Measurements from ENCODE around the gene LGALS3BP.
A peak's percentile ranks its signal among the peaks of the same experiment; 100 is the strongest.
"Not testable (repeated sequence)": the region's sequence is repeated elsewhere in the genome, so short reads cannot be mapped to it uniquely, and the experiment has no call there.

The LGALS3BP gene

DNA sequence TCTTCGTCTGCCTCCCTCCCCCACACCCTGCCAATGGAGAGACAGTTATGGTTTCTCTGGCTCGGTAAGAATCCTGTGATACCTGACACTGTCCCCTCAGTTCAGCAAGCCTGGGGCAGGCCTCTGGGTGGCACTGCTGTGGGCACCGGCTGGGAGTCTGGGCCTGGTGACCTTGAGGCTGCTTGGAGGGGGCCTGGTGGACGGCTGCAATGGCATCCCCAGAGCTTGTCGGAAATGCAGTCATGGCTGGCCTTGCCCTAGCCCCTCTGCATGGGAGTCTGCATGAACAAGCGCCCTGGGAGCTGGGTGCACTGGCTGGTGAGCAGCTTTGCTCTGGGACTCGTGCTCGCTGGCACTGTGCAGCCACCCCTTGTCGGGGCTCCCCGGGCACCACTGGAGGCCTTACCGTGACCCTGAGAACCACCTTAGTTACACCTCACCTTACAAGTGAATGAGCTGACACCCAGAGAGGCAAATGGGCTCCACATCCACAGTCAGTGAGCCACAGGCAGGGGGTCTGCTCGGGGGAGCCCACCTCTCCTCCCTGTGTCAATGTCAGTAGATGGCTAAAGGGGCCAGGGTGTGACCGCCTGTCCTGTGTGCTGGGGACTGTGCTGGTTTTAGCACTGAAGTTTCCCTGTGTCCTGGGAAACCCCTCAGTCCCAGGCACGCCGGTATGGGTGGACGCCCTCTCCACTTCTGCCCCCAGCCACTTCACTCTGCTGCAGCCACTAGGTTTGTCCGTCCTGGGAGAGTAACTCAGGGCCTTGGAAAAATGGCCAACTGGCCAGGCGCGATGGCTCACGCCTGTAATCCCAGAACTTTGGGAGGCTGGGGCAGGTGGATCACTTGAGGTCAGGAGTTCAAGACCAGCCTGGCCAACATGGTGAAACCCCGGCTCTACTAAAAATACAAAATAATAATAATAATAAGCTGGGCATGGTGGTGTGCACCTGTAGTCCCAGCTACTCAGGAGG is 1.4 kb downstream of the LGALS3BP start:
- DNase-seq, result no peak

DNA sequence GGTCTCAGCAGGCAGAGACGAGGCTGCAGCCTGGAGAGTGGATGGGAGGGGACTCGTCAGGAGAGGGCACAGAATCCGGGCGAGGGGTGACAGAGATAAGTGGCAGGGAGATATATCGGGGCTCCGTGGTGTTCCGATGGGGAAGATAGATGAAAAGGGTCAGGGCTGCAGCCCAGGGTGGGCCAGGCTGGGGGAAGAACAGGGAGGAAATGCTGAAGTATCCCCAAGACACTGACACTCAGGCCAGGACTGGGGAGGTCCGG is 2.1 kb downstream of the LGALS3BP start:
- DNase-seq, result no peak

DNA sequence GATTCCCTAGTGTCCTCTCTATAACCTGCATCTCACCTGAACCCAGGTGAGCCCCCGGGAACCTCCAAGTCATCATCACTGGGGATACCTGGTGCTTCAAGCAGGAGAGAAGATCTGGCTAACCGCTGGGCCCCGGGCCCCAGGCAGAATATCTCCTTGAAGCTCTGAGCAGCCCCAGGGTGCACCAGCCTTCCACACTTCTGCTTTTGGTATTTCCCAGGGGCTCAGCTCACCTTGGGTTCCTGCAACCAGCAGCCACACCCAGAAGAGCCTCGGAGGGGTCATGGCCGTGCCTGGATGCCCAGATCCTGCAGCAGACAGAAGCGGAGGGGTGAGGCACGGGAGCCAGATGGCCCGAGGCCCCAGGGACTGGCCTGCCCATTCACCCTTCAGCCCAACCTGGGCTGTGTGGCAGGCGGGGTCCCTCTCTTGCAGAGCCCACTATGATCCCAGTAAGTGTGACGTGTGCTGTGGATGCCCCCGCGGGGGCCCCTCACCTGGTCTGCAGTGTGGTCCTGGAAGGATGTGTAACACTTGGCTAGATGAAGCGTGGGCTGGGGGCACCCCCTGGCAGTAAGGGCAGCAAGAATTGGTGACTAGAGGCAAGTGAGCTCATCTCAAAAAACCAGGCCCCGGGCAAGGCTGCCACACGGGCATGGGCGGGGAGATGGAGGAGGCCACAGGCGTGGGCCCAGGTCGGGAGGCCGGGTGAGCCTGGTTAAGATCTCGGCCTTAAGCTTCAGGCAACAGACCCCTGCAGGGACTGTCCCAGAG is 2.6 kb downstream of the LGALS3BP start:
- DNase-seq, result no peak

DNA sequence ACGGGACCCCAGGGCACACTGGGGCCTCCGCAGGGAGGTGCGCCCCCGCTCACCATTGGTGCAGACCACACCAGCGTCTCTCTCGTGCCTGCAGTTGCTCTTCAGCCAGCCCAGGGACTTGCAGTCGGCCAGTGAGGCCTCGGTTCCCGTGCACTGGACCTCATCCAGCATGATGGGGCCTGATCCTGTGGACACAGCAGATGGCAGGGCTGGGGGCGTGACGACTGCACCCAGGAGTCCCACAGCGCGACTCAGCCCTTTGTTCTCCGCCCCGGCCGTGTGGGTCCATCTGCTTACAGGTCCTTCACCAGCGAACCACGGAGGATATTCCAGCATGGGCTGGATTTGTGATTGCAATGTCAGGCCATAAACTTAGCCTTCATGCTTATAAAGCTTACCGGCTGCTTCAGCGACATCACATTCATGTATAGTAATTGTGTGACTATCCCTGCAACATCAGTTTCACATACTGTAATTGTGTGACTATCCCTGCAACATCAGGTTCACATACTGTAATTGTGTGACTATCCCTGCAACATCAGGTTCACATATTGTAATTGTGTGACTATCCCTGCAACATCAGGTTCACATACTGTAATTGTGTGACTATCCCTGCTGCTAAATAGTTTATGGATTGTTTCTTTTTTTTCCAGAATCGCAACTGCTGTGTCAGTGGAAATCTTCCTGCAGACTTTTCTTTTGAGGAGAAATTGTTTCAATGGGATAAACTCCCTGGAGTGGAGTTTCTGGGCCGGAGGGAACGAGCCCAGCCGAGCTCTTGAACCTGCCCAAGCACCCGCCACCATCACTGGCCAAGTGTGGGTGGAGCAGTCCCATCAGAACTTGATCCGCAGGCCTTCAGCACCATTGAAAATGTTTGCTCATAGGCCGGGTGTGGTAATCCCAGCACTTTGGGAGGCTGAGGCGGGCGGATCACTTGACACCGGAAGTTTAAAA is 4.8 kb downstream of the LGALS3BP start:
- no peak for DNase-seq

DNA sequence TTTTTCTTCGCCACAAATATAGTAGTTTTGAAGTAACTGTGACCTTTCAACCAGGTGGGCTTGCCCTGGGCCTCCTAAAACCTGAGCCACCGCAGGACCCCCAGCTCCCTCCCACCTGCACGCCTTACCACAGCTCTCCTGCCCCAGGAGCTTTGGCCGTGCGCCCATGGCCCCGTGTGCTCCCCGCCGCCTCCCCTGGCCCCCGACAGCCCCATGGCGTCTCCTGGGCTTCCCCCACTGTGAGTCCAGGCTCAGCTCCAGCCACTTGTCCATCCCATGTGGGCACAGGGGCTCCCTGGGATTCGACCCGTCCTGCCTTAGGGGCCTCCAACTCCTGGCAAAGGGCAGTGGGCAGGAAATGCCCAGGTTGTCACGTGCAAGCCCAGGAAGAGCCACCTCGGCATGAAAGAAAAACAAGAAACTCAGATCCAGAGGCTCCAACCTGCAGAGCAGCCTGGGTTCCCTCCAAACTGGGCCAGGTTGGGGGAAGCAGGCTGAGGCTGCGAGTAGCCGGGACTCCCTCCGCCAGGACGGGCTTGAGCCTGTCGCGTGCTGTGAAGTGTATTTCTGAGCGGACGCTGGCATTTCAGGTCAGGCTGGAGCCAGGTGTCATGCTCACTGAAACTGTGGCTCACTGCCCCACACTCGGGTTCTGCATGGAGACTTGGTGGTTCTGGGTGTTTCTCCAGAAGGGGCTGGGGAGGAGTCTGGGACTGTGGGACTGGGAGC is 5.8 kb downstream of the LGALS3BP start:
- no peak for DNase-seq

DNA sequence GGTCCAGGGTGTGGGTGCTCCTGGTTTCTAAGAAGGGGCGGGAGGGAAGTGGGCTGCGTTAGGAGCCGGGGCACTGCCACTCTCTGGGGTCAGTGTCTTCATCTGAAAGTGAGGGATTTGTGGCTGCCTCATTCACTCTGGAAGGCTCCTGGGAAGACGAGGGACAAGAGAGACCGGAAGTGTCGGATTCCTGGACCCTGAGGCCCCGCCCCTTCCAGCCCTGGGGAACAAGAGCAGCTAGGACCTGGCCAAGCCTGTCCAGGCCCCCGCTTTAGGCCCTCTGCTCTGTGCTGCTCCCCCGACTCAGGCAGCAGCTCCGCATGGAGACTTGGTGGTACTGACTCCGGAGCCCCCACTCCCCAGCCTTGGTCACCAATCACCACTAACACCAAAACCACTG is 6.5 kb downstream of the LGALS3BP start:
- no peak for DNase-seq

DNA sequence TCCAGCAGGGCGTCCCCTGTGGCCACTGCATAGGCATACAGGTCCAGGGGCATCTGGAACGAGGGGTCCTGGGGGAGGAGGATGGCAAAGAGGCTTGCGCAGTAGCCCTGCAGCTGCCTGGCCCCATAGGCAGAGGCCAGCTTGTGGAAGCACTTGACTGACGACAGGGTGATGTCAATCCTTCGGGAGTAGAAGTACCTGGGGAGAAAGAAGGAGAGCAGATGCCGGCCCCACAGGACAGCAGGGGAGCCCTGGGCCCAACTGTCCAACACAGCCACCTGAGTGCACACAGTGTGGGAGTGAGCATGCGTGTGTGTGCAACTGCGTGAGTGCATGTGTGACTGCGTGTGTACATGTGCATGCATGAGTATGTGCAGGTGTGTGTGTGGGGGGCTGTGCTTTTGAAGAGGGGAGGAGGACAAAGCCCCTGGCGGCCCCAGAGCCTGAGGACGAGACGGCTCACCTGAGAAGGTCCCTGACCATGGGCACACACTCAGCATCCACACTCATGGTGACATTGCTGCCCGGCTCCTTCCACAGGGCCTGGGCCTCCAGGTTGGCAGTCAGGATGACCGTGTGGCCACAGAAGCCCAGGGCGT is 7.1 kb downstream of the LGALS3BP start:
- no peak for DNase-seq

DNA sequence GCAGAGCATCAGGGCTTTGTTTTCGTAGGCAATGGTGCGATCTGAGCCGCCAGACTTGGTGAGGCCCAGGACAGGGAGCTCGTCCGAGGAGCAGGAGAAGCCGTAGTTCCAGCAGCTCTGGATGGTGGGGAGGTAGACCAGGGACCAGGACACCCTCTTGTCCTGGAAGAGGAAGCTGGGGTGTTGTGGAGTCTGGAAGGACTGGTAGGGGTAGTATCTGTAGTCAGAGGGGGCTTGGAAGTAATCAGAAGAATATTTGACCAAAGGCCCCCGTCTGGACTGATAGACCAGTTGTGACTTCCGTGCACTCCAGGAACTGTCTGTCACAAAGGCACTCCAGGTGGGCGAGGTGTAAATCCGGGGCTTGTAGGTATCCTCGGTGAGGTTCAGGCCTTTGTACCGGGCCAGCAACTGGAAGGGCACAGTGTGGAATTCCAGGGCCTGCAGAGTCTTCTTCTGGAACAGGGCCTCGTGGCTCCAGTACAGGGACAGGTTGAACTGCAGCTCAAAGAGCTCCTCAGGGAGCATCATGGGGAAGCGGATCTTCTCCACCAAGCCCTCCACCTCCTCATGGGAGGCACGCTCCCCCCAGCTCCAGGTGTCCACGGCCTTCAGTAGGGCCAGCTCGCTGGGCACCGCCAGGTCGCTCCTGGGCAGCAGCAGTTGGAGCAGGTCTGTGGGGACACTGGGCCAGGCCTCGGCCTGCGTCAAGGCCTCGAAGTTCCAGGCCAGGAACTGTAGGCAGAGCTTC is 7.8 kb downstream of the LGALS3BP start:
- no peak for DNase-seq

DNA sequence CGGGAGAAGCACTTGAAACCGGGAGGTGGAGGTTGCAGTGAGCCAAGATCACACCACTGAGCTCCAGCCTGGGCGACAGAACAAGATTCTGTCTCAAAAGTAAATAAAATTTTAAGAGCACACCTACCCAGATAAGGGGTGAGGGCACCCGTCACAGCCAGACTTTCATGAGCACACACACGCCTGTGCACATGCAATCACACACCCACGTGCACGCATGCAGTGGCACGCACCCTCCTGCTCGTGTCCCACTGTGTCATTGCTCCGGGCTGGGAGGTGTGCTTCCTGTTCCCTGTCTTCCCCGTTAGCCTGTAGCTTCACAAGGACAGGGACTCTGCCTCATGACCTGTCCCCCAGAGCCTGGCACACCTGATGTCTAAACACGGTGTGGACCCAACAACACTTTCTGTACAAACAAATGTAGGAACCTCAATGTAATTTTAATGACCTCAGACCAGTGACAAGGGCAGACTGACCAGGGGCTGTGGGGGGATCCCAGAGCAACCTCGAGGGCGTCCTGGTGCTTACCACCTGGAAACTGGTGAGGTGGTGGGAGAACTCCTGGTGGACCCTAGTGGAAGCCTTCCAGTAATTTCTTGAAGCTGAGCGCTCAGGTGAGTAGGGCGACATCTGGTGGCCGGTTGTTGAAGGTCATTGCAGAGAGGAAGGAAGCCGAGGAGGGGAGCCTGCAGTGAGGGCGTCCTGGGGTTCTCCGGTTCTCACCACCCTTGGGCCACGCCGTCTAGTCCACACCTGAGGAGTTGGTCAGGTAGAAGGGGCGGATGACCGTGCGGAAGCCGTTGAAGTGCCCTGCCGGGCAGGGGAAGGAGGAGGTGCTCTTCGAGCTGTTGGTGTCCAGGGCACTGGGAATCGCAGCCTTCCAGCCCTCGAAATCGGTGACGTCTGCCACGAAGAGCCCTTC is 8.6 kb downstream of the LGALS3BP start:
- DNase-seq, result peak; percentile 62 to 80

DNA sequence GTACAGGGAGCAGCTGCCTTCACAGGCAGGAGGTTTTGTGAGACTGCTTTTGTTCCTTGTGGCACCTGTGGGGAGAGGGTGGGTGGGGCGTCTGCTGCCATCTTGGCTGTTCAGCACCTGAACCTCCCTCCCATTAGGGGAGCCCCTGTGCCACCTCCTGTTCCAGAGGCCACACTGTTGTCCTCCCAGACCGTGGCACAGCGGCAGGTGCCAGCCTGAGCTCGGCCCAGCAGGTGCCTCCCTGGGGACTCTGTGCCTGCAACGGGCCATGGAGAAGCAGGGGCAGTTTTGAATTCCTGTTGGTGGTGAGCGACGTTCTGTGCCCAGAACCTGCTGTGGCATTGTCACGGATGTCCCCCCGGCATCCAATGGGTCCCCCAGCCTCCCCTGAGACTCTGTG is 9.9 kb downstream of the LGALS3BP start:
- no peak for DNase-seq

DNA sequence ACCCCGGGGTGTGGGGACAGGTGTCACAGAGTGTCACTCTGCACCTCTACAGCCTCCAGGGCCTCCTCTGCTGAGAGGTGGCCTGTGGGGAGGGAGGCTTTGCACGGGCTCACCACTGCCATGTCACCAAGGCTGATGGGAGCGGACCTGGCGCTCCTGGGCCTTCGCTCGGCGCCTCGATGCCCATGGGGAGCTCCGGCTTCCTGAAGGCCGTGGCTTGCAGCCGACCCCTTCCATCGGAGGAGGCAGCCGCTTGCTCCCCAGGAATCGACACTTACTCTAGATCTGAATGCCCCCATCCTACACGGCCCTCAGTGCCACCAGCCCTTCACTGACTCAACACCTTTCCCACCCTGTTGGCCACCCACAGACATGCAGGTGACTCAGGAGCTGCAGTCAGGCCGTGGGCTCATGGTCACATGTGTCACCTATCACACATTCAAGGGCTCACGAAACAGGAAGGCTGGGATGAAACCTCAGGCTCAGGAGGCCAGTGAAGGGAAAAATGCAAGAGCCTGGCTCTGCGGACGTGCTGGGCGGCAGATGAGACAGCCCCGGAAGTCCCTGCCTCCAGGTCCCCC is 11.9 kb downstream of the LGALS3BP start:
- DNase-seq, result no peak

DNA sequence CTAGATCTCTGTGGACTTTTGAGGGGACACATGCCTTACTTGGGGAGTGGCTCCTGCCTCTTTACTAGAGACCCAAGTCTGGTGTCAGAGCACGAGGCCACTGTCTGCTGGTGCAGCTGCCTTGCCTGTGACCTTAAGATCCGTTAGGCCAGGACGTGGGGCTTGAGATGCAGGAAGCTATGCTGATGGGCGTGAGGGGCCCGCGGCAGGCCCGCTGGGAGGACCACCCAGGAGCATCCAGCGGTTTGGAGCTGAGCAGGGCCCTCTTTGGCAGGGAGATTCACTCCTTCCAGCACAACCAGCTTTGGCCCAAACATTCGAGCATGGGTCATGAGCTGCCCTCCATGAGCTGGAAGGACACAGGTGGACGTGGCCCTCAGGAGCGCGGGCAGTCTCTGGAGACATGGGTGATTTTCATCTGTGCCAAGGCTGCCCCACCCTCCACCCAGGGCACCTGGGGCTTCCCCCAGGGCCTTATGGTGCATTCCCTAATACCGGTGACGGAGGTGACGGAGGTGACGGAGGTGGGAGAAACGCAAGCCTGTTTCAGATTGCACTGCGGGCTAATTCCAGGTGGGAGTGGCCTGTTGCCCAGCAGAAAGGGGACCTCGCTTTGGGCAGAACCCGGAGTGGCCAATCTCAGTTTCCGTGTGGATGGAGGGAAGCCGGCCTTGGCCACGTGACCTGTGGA is 12.7 kb downstream of the LGALS3BP start:
- DNase-seq, result no peak

DNA sequence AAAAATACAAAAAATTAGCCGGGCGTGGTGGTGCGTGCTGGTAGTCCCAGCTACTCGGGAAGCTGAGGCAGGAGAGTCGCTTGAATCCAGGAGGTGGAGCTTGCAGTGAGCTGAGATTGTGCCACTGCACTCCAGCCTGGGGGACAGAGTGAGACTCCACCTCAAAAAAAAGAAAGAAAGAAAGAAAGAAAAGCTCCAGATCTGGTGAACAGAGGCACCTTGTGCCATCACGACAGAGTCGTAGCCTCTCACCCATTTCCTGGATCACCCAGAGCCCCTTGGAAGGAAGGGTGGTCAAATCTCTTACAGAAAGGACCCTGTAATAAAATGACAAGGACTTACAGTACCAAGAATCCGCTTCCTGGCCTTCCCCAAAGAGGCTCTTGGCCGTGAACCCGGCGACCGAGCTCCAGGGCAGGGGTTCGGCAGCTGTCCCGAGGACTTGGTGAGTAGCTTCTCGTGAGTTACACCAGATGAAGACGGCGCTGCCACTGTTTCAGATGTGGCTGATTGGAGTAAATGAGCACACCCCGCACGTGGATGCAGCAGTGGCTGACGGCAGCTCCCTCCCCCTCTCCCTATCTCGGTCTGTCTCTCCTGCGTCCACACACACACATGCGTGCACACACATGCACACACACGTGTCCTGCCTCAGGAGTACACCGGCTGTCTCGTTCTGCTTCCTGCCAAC is 13.5 kb downstream of the LGALS3BP start:
- no peak for DNase-seq

DNA sequence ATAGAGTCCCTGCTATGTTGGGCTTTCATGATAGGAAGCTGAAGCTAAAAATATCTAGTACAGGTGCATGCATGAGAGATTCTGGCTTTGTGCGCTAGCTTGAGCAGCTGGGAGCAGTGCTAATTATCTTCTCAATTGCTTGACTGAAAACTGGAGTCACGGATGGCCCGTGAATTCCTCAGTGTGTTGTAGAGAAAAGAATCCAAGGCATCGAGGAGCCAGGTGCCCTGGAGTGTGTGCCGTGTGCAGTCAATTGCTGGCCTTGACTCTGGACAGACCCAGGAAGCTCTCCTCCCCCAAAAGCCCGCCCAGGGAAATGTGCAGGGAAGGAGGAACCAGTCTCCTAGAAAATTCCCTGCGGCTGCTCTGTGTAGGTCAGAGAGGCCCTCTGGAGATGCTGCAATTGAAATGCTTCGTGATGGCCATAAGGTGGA is 14.2 kb downstream of the LGALS3BP start:
- no peak for DNase-seq

DNA sequence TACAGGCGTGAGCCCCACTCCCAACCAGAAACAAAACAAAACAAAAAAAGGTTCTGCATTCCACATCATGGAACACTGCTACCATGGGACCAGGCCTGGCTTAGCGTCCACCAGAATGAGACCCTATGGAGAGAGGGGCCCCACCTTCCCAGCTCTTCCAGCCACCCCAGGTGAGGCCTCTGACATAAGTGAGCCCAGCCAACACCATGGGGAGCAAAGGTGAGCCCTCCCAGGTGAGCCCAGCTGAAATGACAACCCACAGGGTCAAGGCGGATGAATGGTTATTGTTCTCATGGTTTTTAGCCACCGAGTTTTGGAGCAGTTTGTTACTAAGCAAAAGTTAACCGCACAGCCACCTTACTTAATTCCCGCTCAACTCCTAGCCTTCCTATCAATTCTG is 16.3 kb downstream of the LGALS3BP start:
- no peak for DNase-seq

DNA sequence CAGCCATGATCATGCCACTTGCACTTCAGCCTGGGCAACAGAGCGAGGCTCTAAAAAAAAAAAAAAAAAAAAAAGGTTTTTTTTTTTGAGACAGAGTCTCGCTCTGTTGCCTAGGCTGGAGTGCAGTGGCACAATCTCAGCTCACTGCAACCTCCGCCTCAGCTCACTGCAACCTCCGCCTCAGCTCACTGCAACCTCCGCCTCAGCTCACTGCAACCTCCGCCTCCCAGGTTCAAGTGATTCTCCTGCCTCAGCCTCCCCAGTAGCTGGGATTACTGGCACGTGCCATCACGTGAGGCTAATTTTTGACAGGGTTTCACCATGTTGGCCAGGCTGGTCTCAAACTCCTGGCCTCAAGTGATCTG is 16.8 kb downstream of the LGALS3BP start:
- DNase-seq, result not testable (repeated sequence)

DNA sequence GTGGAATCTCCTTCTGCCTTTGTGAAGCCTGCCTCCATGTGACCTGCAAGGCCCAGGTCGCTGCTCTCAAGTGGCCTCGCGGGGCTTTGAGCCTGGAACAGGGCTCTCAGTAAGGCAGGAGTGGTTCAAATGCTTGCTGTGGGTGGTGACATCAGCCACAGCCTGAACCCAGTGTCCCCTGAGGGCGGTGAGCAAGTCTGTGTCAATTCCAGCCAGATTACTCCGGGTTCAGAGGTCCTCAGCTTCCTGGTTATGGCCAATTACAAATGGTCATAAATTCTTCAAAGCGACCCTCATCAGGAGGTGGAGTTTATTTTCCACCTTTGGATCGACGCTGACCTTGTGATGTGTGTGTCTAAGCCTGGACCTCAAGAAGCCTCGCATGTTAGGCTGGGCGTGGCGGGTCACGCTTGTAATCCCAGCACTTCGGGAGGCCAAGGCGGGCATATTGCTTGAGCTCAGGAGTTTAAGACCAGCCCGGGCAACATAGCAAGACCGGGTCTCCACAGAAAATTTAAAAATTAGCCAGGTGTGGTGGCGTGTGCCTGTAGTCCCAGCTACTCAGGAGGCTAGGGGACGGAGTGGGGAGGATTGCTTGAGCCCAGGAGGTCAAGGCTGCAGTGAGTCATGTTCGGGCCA is 17.3 kb downstream of the LGALS3BP start:
- no peak for DNase-seq

DNA sequence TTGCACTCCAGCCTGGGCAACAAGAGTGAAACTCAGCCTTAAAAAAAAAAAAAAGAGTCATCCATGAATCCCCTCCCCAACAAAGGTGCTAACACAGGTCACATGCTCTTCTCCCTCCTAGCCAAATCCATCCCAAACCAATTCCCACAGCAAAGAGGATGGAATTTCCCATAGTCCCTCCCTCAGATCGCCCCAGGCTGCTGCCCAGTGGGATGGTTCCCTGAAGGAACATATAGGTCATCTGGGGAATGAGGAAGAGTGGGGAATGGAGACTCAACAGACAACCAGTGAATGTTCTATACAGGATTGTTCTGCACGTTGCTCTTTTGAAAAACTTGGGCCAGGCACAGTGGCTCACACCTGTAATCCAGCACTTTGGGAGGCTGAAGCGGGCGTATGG is 18.2 kb downstream of the LGALS3BP start:
- DNase-seq, result no peak

Measured in NCI-H1930 (cell line).